Smooth muscle cell (in vitro differentiated cells): Measurements from ENCODE around the gene HMCES. TPM values are rescaled to one million over a fixed set of nuclear protein-coding genes. Genes with fewer than 3 reads are reported as not detected.

Experiments
- DNase-seq: peaks from one replicate; lab custom pipeline; 2025; ENCODE audit not compliant: unreplicated experiment; lab: John Stamatoyannopoulos, UW
- H2AFZ ChIP-seq: fragments of 200-600 bp; sonication (generic); 2 replicates; pipeline ENCODE4 v1.6.0; 2016; ENCODE audit warnings: antibody characterized with exemption, low read depth, mild to moderate bottlenecking
- H3F3A ChIP-seq: fragments of 200-600 bp; sonication (generic); 2 replicates; pipeline ENCODE4 v1.6.0; 2017; ENCODE audit warnings: antibody characterized with exemption, low read depth
- H3K27ac ChIP-seq: fragments of 200-600 bp; sonication (generic); 2 replicates; pipeline ENCODE4 v1.5.1; 2016; ENCODE audit warnings: low read depth, mild to moderate bottlenecking
- H3K27me3 ChIP-seq: fragments of 200-600 bp; sonication (generic); 2 replicates; pipeline ENCODE4 v1.6.1; 2016; ENCODE audit warnings: low read depth, mild to moderate bottlenecking
- H3K36me3 ChIP-seq: fragments of 200-600 bp; sonication (generic); 2 replicates; pipeline ENCODE4 v1.5.1; 2016; ENCODE audit warnings: low read depth
- H3K4me1 ChIP-seq: fragments of 200-600 bp; sonication (generic); 2 replicates; pipeline ENCODE4 v1.5.1; 2016; ENCODE audit warnings: low read depth
- H3K4me2 ChIP-seq: fragments of 200-600 bp; sonication (generic); 2 replicates; pipeline ENCODE4 v1.6.0; 2016; ENCODE audit warnings: mild to moderate bottlenecking
- H3K4me3 ChIP-seq: fragments of 200-600 bp; sonication (generic); 2 replicates; pipeline ENCODE4 v1.5.1; 2016; ENCODE audit warnings: mild to moderate bottlenecking
- H3K79me2 ChIP-seq: fragments of 200-600 bp; sonication (generic); 2 replicates; pipeline ENCODE4 v1.6.0; 2016; ENCODE audit warnings: low read depth, mild to moderate bottlenecking
- H3K9ac ChIP-seq: fragments of 200-600 bp; sonication (generic); 2 replicates; pipeline ENCODE4 v1.6.0; 2016; ENCODE audit warnings: low read depth
- H3K9me3 ChIP-seq: fragments of 200-600 bp; sonication (generic); replicated peaks from 2 replicates; pipeline ENCODE4 v1.5.1; 2016; ENCODE audit warnings: low read depth
- H4K20me1 ChIP-seq: fragments of 200-600 bp; sonication (generic); 2 replicates; pipeline ENCODE4 v1.6.0; 2016; ENCODE audit warnings: low read depth
- whole genome bisulfite sequencing: methylation state at CpG from one replicate; pipeline ENCODE4 v1.1.7; 2016; ENCODE audit warnings: low lambda C conversion rate; 5-methylcytosine and 5-hydroxymethylcytosine counted together
- polyA plus RNA-seq: library from polyadenylated mRNA; unstranded; fragments of >200 nt; fragmentation: Nextera tagmentation; extraction: Ambion mirVana; gene quantifications from 2 replicates; pipeline ENCODE4 v1.2.1, GENCODE V29; 2016
- total RNA-seq: library from RNA; depleted of rRNA; stranded (reverse); fragments of >200 nt; gene quantifications from 2 replicates; pipeline ENCODE4 v1.2.3, GENCODE V29; 2014
- TF ChIP-seq, protein P1 (sequence below): fragments of 200-600 bp; sonication (generic); IDR thresholded peaks from 2 replicates; pipeline ENCODE4 v1.5.1; 2017; ENCODE audit warnings: borderline replicate concordance, mild to moderate bottlenecking, antibody characterized with exemption; ENCODE audit not compliant: insufficient read depth, poor library complexity, severe bottlenecking

HMCES gene
- total and polyA plus RNA-seq, 2 experiments from 2014 or later = 15.2 to 25.0 TPM

DNA sequence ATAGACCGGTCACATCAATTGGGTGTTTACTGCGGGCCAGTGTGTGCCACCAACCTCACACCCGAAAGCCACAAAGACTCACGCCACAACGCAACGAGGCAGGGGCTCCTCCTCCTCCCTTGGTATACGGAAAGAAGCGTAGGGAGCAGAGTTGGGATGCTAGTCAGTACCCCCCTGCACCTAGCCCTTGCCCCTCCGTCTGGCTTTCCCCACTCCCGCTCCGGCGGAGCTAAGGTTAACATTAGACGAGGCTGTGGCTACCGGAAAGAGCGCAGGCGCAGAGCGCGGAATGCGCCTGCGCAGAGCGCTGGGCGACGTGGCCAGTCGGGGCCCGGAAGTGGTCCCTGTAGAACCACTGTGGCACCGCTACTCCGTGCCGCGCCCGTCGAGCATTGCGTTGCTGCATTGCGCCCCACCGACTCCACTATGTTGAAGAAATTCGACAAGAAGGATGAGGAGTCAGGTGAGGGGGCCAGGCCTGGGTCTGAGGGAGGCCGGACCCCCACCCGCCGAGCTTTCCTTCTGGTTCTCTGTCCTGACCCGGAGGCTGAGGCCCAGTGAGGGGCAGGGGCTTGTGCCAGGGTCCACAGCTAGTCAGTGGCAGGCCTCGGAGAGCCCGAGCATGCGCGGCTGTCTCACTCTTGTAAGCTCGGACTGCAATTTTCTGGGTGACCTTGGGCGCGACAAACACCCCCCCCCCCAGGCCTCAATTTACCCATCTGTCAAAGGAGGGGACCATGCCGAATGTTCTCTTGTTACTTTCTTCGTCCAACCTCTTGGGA, 29.2 kb upstream of the HMCES start, which contains the start of gene COPG1:
TSS of gene COPG1 (plus strand) at position 323 of the 782 bp plus-strand sequence. CDS start at position 427, 104 bp downstream.
- Histone ChIP-seq H3K27me3 (no peaks in the 10 kb centered on the region), H3F3A (peaks cover 3% of the 10 kb centered on the region), H3K9me3 (no peaks in the 10 kb centered on the region), H4K20me1 (peaks cover 38% of the 10 kb centered on the region), H2AFZ (peak within 1 kb of the TSS; percentile 31), H3K36me3 (no peaks in the 10 kb centered on the region), H3K4me1 (peaks cover 12% of the 10 kb centered on the region), H3K79me2 (peaks cover 49% of the 10 kb centered on the region), H3K27ac (peak within 1 kb of the TSS; percentile 93), H3K9ac (peak within 1 kb of the TSS; percentile 100), H3K4me3 (peak within 1 kb of the TSS; percentile 89), H3K4me2 (peak within 1 kb of the TSS; percentile 99)
- TF ChIP-seq, protein P1, sequence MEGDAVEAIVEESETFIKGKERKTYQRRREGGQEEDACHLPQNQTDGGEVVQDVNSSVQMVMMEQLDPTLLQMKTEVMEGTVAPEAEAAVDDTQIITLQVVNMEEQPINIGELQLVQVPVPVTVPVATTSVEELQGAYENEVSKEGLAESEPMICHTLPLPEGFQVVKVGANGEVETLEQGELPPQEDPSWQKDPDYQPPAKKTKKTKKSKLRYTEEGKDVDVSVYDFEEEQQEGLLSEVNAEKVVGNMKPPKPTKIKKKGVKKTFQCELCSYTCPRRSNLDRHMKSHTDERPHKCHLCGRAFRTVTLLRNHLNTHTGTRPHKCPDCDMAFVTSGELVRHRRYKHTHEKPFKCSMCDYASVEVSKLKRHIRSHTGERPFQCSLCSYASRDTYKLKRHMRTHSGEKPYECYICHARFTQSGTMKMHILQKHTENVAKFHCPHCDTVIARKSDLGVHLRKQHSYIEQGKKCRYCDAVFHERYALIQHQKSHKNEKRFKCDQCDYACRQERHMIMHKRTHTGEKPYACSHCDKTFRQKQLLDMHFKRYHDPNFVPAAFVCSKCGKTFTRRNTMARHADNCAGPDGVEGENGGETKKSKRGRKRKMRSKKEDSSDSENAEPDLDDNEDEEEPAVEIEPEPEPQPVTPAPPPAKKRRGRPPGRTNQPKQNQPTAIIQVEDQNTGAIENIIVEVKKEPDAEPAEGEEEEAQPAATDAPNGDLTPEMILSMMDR = no peak
- WGBS = under 1% methylated on average over 48 of the region's 48 CpGs
- DNase-seq = peak; percentile 71

DNA sequence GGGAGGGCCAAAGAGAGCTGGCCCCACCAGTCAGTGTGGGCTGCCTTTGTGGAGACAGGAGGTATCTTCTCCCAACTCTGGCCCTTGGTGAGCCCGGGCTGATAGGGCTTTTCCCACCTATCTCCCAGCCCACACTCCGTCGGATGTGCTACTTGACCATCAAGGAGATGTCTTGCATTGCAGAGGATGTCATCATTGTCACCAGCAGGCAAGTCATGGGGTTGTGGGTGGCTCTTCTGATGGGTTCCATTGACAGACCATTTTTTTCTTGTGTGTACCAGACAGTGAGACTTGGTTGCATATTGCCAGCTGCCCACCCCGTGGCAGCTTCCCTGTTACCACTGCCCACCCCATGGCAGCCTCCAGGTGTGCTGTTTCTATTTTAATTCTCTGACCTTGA, 25.9 kb upstream of the HMCES start:
- peaks cover 69% of the 10 kb centered on the region for H3K79me2 ChIP-seq
- peak overlapping the region; percentile 37 for H3K9ac ChIP-seq
- peak overlapping the region; percentile 9 for H3K4me2 ChIP-seq
- TF ChIP-seq, protein P1 = no peak
- H4K20me1 ChIP-seq = peaks cover 64% of the 10 kb centered on the region
- DNase-seq = no peak
- peaks cover 15% of the 10 kb centered on the region for H3K36me3 ChIP-seq
- WGBS = 90% methylated on average over 4 of the region's 4 CpGs
- H3K4me1 ChIP-seq = peaks cover 12% of the 10 kb centered on the region
- no peaks in the 10 kb centered on the region for H3K9me3 ChIP-seq
- H3F3A ChIP-seq = peaks cover 3% of the 10 kb centered on the region
- H3K27me3 ChIP-seq = no peaks in the 10 kb centered on the region
- no peak overlapping the region for H2AFZ ChIP-seq
- H3K27ac ChIP-seq = peak overlapping the region; percentile 82
- no peak overlapping the region for H3K4me3 ChIP-seq

DNA sequence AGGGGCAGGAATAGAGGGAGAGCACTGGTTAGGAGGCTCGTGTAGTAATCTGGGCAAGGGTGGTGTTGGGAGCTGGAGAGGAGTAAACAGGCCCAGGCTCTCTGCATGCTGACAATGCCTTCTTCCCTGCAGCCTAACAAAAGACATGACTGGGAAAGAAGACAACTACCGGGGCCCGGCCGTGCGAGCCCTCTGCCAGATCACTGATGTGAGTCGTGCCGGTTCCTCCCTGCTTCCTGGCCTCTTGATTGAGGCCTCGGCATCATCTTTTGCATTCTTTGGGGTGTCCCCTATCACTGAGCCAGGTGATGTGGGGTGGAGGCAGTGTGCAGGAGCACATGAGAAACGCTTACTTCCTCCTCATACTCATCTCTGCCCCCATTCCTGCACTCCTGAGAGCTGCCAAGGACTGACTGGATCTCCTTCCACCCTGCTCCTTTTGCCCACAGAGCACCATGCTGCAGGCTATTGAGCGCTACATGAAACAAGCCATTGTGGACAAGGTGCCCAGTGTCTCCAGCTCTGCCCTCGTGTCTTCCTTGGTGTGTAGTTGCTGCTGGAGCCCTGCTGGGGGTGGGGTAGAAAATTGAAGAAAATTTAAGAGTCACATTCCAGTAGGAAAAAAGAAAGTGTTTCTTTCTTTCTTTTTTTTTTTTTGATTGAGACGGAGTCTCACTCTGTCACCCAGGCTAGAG, 24.0 kb upstream of the HMCES start:
- Histone ChIP-seq H3K79me2 (peaks cover 50% of the 10 kb centered on the region), H3K4me1 (peaks cover 6% of the 10 kb centered on the region), H3K27me3 (no peaks in the 10 kb centered on the region), H2AFZ (no peak overlapping the region), H3K9ac (no peak overlapping the region), H3K9me3 (no peaks in the 10 kb centered on the region), H3F3A (peaks cover 3% of the 10 kb centered on the region), H3K4me2 (no peak overlapping the region), H3K27ac (no peak overlapping the region), H3K4me3 (no peak overlapping the region), H3K36me3 (peaks cover 15% of the 10 kb centered on the region), H4K20me1 (peaks cover 83% of the 10 kb centered on the region)
- 98% methylated on average over 12 of the region's 12 CpGs for WGBS
- no peak for DNase-seq
- TF ChIP-seq, protein P1 = no peak
